OCI-LY3 (cell line): ENCODE results near the gene PLA2G12B.

ENCODE experiments used
- H2AFZ ChIP-seq: fragments of 200-600, 300-600 bp; shearing (Covaris generic); 2 replicates; pipeline ENCODE4 v1.6.0; 2014; ENCODE audit warnings: antibody characterized with exemption, low read depth, low read length
- H3K27ac ChIP-seq: fragments of 200-600, 300-600 bp; sonication (generic); 2 replicates; pipeline ENCODE4 v1.5.1; 2014; ENCODE audit warnings: mild to moderate bottlenecking, low read length, moderate library complexity, mixed read lengths
- H3K27me3 ChIP-seq: fragments of 200-600, 300-600 bp; sonication (generic); 2 replicates; pipeline ENCODE4 v1.6.1; 2014; ENCODE audit warnings: low read depth, low read length, mixed read lengths
- H3K36me3 ChIP-seq: fragments of 200-600, 300-600 bp; sonication (generic); replicated peaks from 2 replicates; pipeline ENCODE3; 2014; ENCODE audit warnings: low read depth, low read length, mixed read lengths
- H3K4me1 ChIP-seq: fragments of 300-600, 200-600 bp; sonication (generic); 2 replicates; pipeline ENCODE4 v1.6.1; 2014; ENCODE audit warnings: low read length, mixed read lengths
- H3K4me2 ChIP-seq: fragments of 200-600, 300-600 bp; sonication (generic); 2 replicates; pipeline ENCODE4 v1.6.1; 2014; ENCODE audit warnings: low read length, mixed read lengths
- H3K4me3 ChIP-seq: fragments of 300-600, 200-600 bp; sonication (generic); 2 replicates; pipeline ENCODE4 v1.5.1; 2014; ENCODE audit warnings: antibody characterized with exemption, mild to moderate bottlenecking, low read length, moderate library complexity
- H3K79me2 ChIP-seq: fragments of 300-600, 200-600 bp; shearing (Covaris generic); 2 replicates; pipeline ENCODE4 v1.6.1; 2014; ENCODE audit warnings: mild to moderate bottlenecking, low read length, mixed read lengths
- H3K9ac ChIP-seq: fragments of 300-600, 200-600 bp; shearing (Covaris generic); 2 replicates; pipeline ENCODE4 v1.6.0; 2014; ENCODE audit warnings: mild to moderate bottlenecking, low read length, moderate library complexity
- H3K9me3 ChIP-seq: fragments of 200-600, 300-600 bp; shearing (Covaris generic); 2 replicates; pipeline ENCODE4 v1.6.1; 2014; ENCODE audit warnings: low read length, mixed read lengths; ENCODE audit not compliant: insufficient read depth
- H4K20me1 ChIP-seq: fragments of 200-600, 300-600 bp; sonication (generic); 2 replicates; pipeline ENCODE4 v1.6.1; 2016; ENCODE audit warnings: low read length, mixed read lengths; ENCODE audit not compliant: insufficient read depth
- CTCF ChIP-seq: fragments of 200-600, 300-600 bp; sonication (generic); IDR thresholded peaks from 2 replicates; pipeline ENCODE4 v1.5.1; 2014; ENCODE audit warnings: antibody characterized with exemption, low read length, low read depth
- EZH2phosphoT487 ChIP-seq: fragments of 200-600 bp; shearing (Covaris generic); IDR thresholded peaks from 2 replicates; pipeline ENCODE4 v1.6.1; 2018; ENCODE audit warnings: antibody characterized with exemption, mixed run types, low read depth

The PLA2G12B gene

GRCh38 chr10:72953687-72954086, 919 bp downstream of the PLA2G12B start:
- Histone ChIP-seq H3K36me3 (no peaks in the 10 kb centered on the region), H3K4me3 (peak overlapping the region; percentile 10; the same call in 1 of the 2 replicates), H3K9ac (no peak overlapping the region), H3K9me3 (no peaks in the 10 kb centered on the region), H2AFZ (peak overlapping the region; percentile 74; the same call in 1 of the 2 replicates), H3K79me2 (no peaks in the 10 kb centered on the region), H3K27me3 (no peaks in the 10 kb centered on the region), H3K4me2 (peak overlapping the region; percentile 40), H3K27ac (no peak overlapping the region), H4K20me1 (no peaks in the 10 kb centered on the region), H3K4me1 (peaks cover 4% of the 10 kb centered on the region; the same call in 1 of the 2 replicates)
- TF ChIP-seq EZH2phosphoT487 = no peak
- no peak for TF ChIP-seq CTCF

- Histone ChIP-seq H3K4me1 (peaks cover 4% of the 10 kb centered on the region; the same call in 1 of the 2 replicates), H3K9me3 (no peaks in the 10 kb centered on the region), H4K20me1 (no peaks in the 10 kb centered on the region), H3K4me2 (no peak overlapping the region), H3K9ac (no peak overlapping the region), H3K79me2 (no peaks in the 10 kb centered on the region), H3K36me3 (no peaks in the 10 kb centered on the region), H2AFZ (no peak overlapping the region), H3K4me3 (no peak overlapping the region), H3K27ac (no peak overlapping the region), H3K27me3 (no peaks in the 10 kb centered on the region)
- TF ChIP-seq CTCF = no peak
- TF ChIP-seq EZH2phosphoT487 = no peak
These were observed 1.9 kb downstream of the PLA2G12B start for GRCh38 chr10:72952642-72953158.

GRCh38 chr10:72952189-72952588, 2.4 kb downstream of the PLA2G12B start:
- H3K4me3 ChIP-seq = no peak overlapping the region
- H3K9ac ChIP-seq = no peak overlapping the region
- no peaks in the 10 kb centered on the region for H4K20me1 ChIP-seq
- no peak overlapping the region for H2AFZ ChIP-seq
- no peaks in the 10 kb centered on the region for H3K36me3 ChIP-seq
- H3K79me2 ChIP-seq = no peaks in the 10 kb centered on the region
- TF ChIP-seq EZH2phosphoT487 = no peak
- no peak for TF ChIP-seq CTCF
- no peak overlapping the region for H3K4me2 ChIP-seq
- H3K9me3 ChIP-seq = no peaks in the 10 kb centered on the region
- H3K27me3 ChIP-seq = no peaks in the 10 kb centered on the region
- no peak overlapping the region for H3K27ac ChIP-seq
- H3K4me1 ChIP-seq = peaks cover 4% of the 10 kb centered on the region; the same call in 1 of the 2 replicates

GRCh38 chr10:72951760-72952159, 2.8 kb downstream of the PLA2G12B start:
- Histone ChIP-seq H3K9me3 (no peaks in the 10 kb centered on the region), H3K9ac (no peak overlapping the region), H3K4me3 (no peak overlapping the region), H3K4me2 (no peak overlapping the region), H4K20me1 (no peaks in the 10 kb centered on the region), H2AFZ (no peak overlapping the region), H3K79me2 (no peaks in the 10 kb centered on the region), H3K4me1 (peaks cover 4% of the 10 kb centered on the region; the same call in 1 of the 2 replicates), H3K27ac (no peak overlapping the region), H3K36me3 (no peaks in the 10 kb centered on the region), H3K27me3 (no peaks in the 10 kb centered on the region)
- TF ChIP-seq CTCF (no peak), EZH2phosphoT487 (no peak)
